Measurements from ENCODE around the gene HAUS8. TPM values are rescaled to one million over a fixed set of nuclear protein-coding genes. Genes with fewer than 3 reads are reported as not detected.

Gene HAUS8
- total and polyA plus RNA-seq, 9 of the 15 experiments (the other 6 are each of a cell fraction or from before 2014, with no cell fraction given): 20.5 to 53.2 (median 36.0) TPM

- POLR2A ChIA-PET: no interaction called here
- WGBS (ENCODE audit: insufficient coverage, low coverage, missing lambda C conversion rate): 66% methylated on average over 9 of the region's 17 CpGs
Observed at GRCh38 chr19:17112271-17112670, 37.0 kb upstream of the HAUS8 start.

GRCh38 chr19:17111766-17112165 is 36.5 kb upstream of the HAUS8 start:
- Histone ChIP-seq H4K20me1 (replicated peaks; ENCODE audit: control insufficient read depth, insufficient read depth, low read length) (peaks cover 19% of the 10 kb centered on the region), H3K4me2 (ENCODE audit: insufficient read depth, low read length) (no peak overlapping the region), H3K36me3 (ENCODE audit: control insufficient read depth, insufficient read depth, low read length) (peaks cover 31% of the 10 kb centered on the region; the same call in 2 of the 3 replicates), H3K79me2 (ENCODE audit: control insufficient read depth, insufficient read depth, low read length) (peaks cover 6% of the 10 kb centered on the region), H3K4me3 (no peak overlapping the region), H3K9me1 (ENCODE audit: control insufficient read depth, insufficient read depth, low read length) (no peaks in the 10 kb centered on the region), H3K9me3 (replicated peaks; ENCODE audit: control insufficient read depth, insufficient read depth, low read depth, low read length) (no peaks in the 10 kb centered on the region), H3K9ac (ENCODE audit: insufficient read depth in 1 of 2, low read depth in 2 of 2, low read length in 2 of 2) (no peak overlapping the region), H3K27me3 (ENCODE audit: control insufficient read depth in 2 of 2, insufficient read depth in 2 of 2, low read length in 2 of 2) (no peaks in the 10 kb centered on the region), H3K27ac (ENCODE audit: extremely low read depth, low read depth, low read length) (no peak overlapping the region), H2AFZ (ENCODE audit: low read depth, low read length) (no peak overlapping the region), H3K4me1 (replicated peaks in 1 of 2; ENCODE audit: control insufficient read depth in 2 of 2, insufficient read depth in 2 of 2, low read length in 2 of 2) (peaks cover 0 to 24% of the 10 kb centered on the region in 2 experiments; a peak in 2 of 5 replicates)
- POLR2A ChIA-PET: no interaction called here
- BruUV-seq (replicated peaks): no TSS peak
- in situ Hi-C loops (cut with MboI) (no loop called here), intact Hi-C loops (cut with micrococcal nuclease) (no loop called here)
- CTCF ChIA-PET (ENCODE audit: low intra/inter-chr PET ratio): no interaction called here
- ATAC-seq (no peak), DNase-seq (ENCODE audit: extremely low read depth in 1 of 4, low spot score in 3 of 4) (no peak), FAIRE-seq (no peak)
- 54% methylated on average over 3 of the region's 3 CpGs for WGBS (ENCODE audit: insufficient coverage, low coverage, missing lambda C conversion rate)
- TF ChIP-seq ZNF146 (CRISPR knock-in tag; IDR thresholded peaks at IDR 0.05; ENCODE audit: unreplicated experiment) (peak; percentile 91), ZNF23 (CRISPR knock-in tag; IDR thresholded peaks at IDR 0.05) (no peak)

More at GRCh38 chr19:17112271-17112670, 37.0 kb upstream of the HAUS8 start:
- ATAC-seq (no peak), DNase-seq (ENCODE audit: extremely low read depth in 1 of 4, low spot score in 3 of 4) (no peak), FAIRE-seq (no peak)
- TF ChIP-seq SRSF7 (optimal IDR thresholded peaks at IDR 0.05; ENCODE audit: low read depth, low read length) (no peak), CBX3 (IDR thresholded peaks at IDR 0.05; ENCODE audit: borderline replicate concordance in 1 of 2, low read length in 2 of 2) (no peak), POLR2G (IDR thresholded peaks at IDR 0.05; ENCODE audit: low read depth, low read length) (peak; percentile 52; the same call in 1 of the 2 replicates), ZNF274 (IDR thresholded peaks at IDR 0.05; ENCODE audit: borderline replicate concordance, low read depth, low read length) (no peak)
- TF ChIP-seq, protein P1, sequence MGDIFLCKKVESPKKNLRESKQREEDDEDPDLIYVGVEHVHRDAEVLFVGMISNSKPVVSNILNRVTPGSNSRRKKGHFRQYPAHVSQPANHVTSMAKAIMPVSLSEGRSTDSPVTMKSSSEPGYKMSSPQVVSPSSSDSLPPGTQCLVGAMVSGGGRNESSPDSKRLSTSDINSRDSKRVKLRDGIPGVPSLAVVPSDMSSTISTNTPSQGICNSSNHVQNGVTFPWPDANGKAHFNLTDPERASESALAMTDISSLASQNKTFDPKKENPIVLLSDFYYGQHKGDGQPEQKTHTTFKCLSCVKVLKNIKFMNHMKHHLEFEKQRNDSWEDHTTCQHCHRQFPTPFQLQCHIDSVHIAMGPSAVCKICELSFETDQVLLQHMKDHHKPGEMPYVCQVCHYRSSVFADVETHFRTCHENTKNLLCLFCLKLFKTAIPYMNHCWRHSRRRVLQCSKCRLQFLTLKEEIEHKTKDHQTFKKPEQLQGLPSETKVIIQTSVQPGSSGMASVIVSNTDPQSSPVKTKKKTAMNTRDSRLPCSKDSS (IDR thresholded peaks at IDR 0.05; ENCODE audit: low read depth, partially characterized antibody): no peak
- CTCF ChIA-PET (ENCODE audit: low intra/inter-chr PET ratio): no interaction called here
- Histone ChIP-seq H3K9me3 (replicated peaks; ENCODE audit: control insufficient read depth, insufficient read depth, low read depth, low read length) (no peaks in the 10 kb centered on the region), H3K4me3 (no peak overlapping the region), H3K79me2 (ENCODE audit: control insufficient read depth, insufficient read depth, low read length) (peaks cover 6% of the 10 kb centered on the region), H4K20me1 (replicated peaks; ENCODE audit: control insufficient read depth, insufficient read depth, low read length) (peaks cover 18% of the 10 kb centered on the region), H2AFZ (ENCODE audit: low read depth, low read length) (no peak overlapping the region), H3K27ac (ENCODE audit: extremely low read depth, low read depth, low read length) (no peak overlapping the region), H3K9ac (ENCODE audit: insufficient read depth in 1 of 2, low read depth in 2 of 2, low read length in 2 of 2) (no peak overlapping the region; a peak in 1 of 4 replicates), H3K4me2 (ENCODE audit: insufficient read depth, low read length) (no peak overlapping the region), H3K36me3 (ENCODE audit: control insufficient read depth, insufficient read depth, low read length) (peaks cover 30% of the 10 kb centered on the region; the same call in 2 of the 3 replicates), H3K4me1 (replicated peaks in 1 of 2; ENCODE audit: control insufficient read depth in 2 of 2, insufficient read depth in 2 of 2, low read length in 2 of 2) (peaks cover 0 to 24% of the 10 kb centered on the region in 2 experiments; a peak in 2 of 5 replicates), H3K9me1 (ENCODE audit: control insufficient read depth, insufficient read depth, low read length) (no peaks in the 10 kb centered on the region), H3K27me3 (ENCODE audit: control insufficient read depth in 2 of 2, insufficient read depth in 2 of 2, low read length in 2 of 2) (no peaks in the 10 kb centered on the region)
- in situ Hi-C loops (cut with MboI) (no loop called here), intact Hi-C loops (cut with micrococcal nuclease) (no loop called here)
- BruUV-seq (replicated peaks): no TSS peak
